ENCODE data around the gene C12orf57. TPM values are rescaled to one million over a fixed set of nuclear protein-coding genes. Genes with fewer than 3 reads are reported as not detected.

Gene C12orf57
- total and polyA plus RNA-seq, 2 of the 8 experiments (the other 6 are each of a cell fraction or from before 2014, with no cell fraction given): 174 to 993 TPM

GRCh38 chr12:6963016-6963731 is 19.4 kb downstream of the C12orf57 start:
- no peaks in the 10 kb centered on the region for H3K79me1 ChIP-seq (ENCODE audit: low read depth, low read length)
- H2BK5ac ChIP-seq (ENCODE audit: low read depth, low read length): peak overlapping the region; percentile 97
- peak overlapping the region; percentile 80; the same call in 1 of the 2 replicates for H2BK12ac ChIP-seq (ENCODE audit: low read depth, low read length)
- no peak overlapping the region for H3K23ac ChIP-seq (ENCODE audit: insufficient read length)
- no peak overlapping the region for H4K8ac ChIP-seq (ENCODE audit: extremely low read depth, insufficient read depth, low read length)
- FAIRE-seq (no peak), DNase-seq (ENCODE audit: low read depth in 1 of 2, low spot score in 2 of 2) (peak in 1 of 2 experiments; percentile 91)
- H3K4ac ChIP-seq (replicated peaks; ENCODE audit: insufficient read length, low read depth, low read length): peak overlapping the region; percentile 80
- peaks cover under 1% of the 10 kb centered on the region in 2 experiments for H4K20me1 ChIP-seq (replicated peaks in 1 of 2; ENCODE audit: control insufficient read depth in 1 of 2, insufficient read depth in 2 of 2, low read length in 2 of 2)
- WGBS, 2 experiments (ENCODE audit: extremely low coverage in 1 of 2, insufficient coverage in 1 of 2, insufficient read length in 1 of 2, insufficient replicate concordance in 2 of 2, low coverage in 1 of 2, low lambda C conversion rate in 2 of 2, missing lambda C conversion rate in 1 of 2): 2% methylated on average over 19 of the region's 32 CpGs; no CpG with 5 or more reads in 1 of the 2 experiments
- H2BK20ac ChIP-seq (ENCODE audit: low read length): no peak overlapping the region
- H3K56ac ChIP-seq (replicated peaks; ENCODE audit: insufficient read length, low read depth, low read length): peak overlapping the region; percentile 86
- H3K4me3 ChIP-seq (ENCODE audit: extremely low read depth in 1 of 4, insufficient read depth in 2 of 4, low read depth in 3 of 4, low read length in 4 of 4): peak overlapping the region; percentile 68 to 90 (median 82)
- no peak overlapping the region; the same call in none of the 2 replicates for H2AK5ac ChIP-seq (ENCODE audit: low read depth, low read length)
- peak overlapping the region; percentile 42 for H4K5ac ChIP-seq (ENCODE audit: insufficient read length, low read depth, low read length)
- H3K27me3 ChIP-seq (replicated peaks in 1 of 4; ENCODE audit: control insufficient read depth in 3 of 4, extremely low read depth in 1 of 4, insufficient read depth in 3 of 4, low read length in 3 of 4): no peaks in the 10 kb centered on the region
- H3K36me3 ChIP-seq (ENCODE audit: control insufficient read depth in 2 of 4, insufficient read depth in 4 of 4, low read length in 3 of 4): peaks cover 21 to 33% (median 23%) of the 10 kb centered on the region in 4 experiments
- no peak overlapping the region for H2BK120ac ChIP-seq (replicated peaks; ENCODE audit: low read depth, low read length)
- no peak overlapping the region for H2AFZ ChIP-seq (ENCODE audit: low read length)
- peak overlapping the region; percentile 92 for H3K18ac ChIP-seq (ENCODE audit: extremely low read depth, low read length)
- peaks cover 16% of the 10 kb centered on the region; the same call in 1 of the 2 replicates for H3K23me2 ChIP-seq (ENCODE audit: low read depth, low read length)
- H3K79me2 ChIP-seq (ENCODE audit: control insufficient read depth in 1 of 2, insufficient read depth in 2 of 2, low read length in 2 of 2): peaks cover 0 to 17% of the 10 kb centered on the region in 2 experiments; a peak in 2 of 4 replicates
- peak overlapping the region; percentile 66 to 93 for H3K4me2 ChIP-seq (ENCODE audit: insufficient read depth in 1 of 2, low read depth in 2 of 2, low read length in 2 of 2)
- no peaks in the 10 kb centered on the region for H3K9me3 ChIP-seq (ENCODE audit: insufficient read depth in 2 of 2, low read depth in 1 of 2, low read length in 1 of 2)
- H3K14ac ChIP-seq (ENCODE audit: insufficient read length): no peak overlapping the region
- POLR2A ChIA-PET (ENCODE audit: partially characterized antibody): interaction anchor here (0.7 to 44.0 kb wide), 12 partner anchors 6 to 200 kb away, joined by 3 to 1596 read pairs (median 6); partner anchors contain the start of genes ATN1, C12orf57, C1RL and CDCA3
- peak overlapping the region; percentile 57 for H4K91ac ChIP-seq (replicated peaks; ENCODE audit: insufficient read length, low read length)
- CTCF ChIA-PET (ENCODE audit: partially characterized antibody): interaction anchor here (0.7 to 12.2 kb wide), 28 partner anchors 11 to 226 kb away, joined by 3 to 277 read pairs (median 4); partner anchors contain the start of genes C12orf57, C1R, PTPN6 and RNU7-1
- H3K9ac ChIP-seq (replicated peaks in 1 of 4; ENCODE audit: extremely low read depth in 1 of 4, low read depth in 3 of 4, low read length in 3 of 4): peak overlapping the region; percentile 70 to 91 (median 81)
- H3K27ac ChIP-seq (ENCODE audit: low read depth, low read length): peak overlapping the region; percentile 82
- peaks cover 12 to 39% (median 30%) of the 10 kb centered on the region in 4 experiments for H3K4me1 ChIP-seq (replicated peaks in 1 of 4; ENCODE audit: control insufficient read depth in 3 of 4, insufficient read depth in 4 of 4, low read length in 3 of 4)
- H2BK15ac ChIP-seq (ENCODE audit: low read length): peak overlapping the region; percentile 88; the same call in 1 of the 2 replicates
- no peak for TF ChIP-seq KDM4A (IDR thresholded peaks at IDR 0.05; ENCODE audit: low read depth, low read length, severe bottlenecking)
- TF ChIP-seq HDAC2 (IDR thresholded peaks at IDR 0.05; ENCODE audit: borderline replicate concordance in 1 of 2, low read depth in 2 of 2, low read length in 2 of 2): no peak
- peak in 1 of 2 experiments; percentile 57; a peak in 1 of 3 replicates for TF ChIP-seq POLR2A (IDR thresholded peaks at IDR 0.05; ENCODE audit: control extremely low read depth in 1 of 2, low read depth in 2 of 2, low read length in 2 of 2)
- TF ChIP-seq USF2 (IDR thresholded peaks at IDR 0.05; ENCODE audit: low read length): no peak
- TF ChIP-seq ASH2L (IDR thresholded peaks at IDR 0.05; ENCODE audit: low read length): no peak
- no peak for TF ChIP-seq EGR1 (IDR thresholded peaks at IDR 0.05; ENCODE audit: borderline replicate concordance, low read depth, low read length)
- TF ChIP-seq CTCF (IDR thresholded peaks at IDR 0.05; ENCODE audit: control extremely low read depth in 1 of 3, insufficient read depth in 1 of 3, low read depth in 1 of 3, low read length in 3 of 3): peak in 1 of 3 experiments; percentile 10; a peak in 1 of 4 replicates

All from H1 (cell line).